CD4-positive, alpha-beta T cell (primary cell): ENCODE results near the gene TFEB. TPM values are rescaled to one million over a fixed set of nuclear protein-coding genes. Genes with fewer than 3 reads are reported as not detected.

Experiments
- ATAC-seq: fragments of 200-7000 bp; cut with Tn5 transposase; one replicate; pipeline ENCODE4 v1.10.0; 2022; ENCODE audit warnings: mild to moderate bottlenecking; ENCODE audit not compliant: poor library complexity
- CTCF ChIA-PET: fragments of 350-600 bp; sonication (Branson Sonifier 250); formaldehyde crosslinking; loops from one replicate; lab custom pipeline; 2021; ENCODE audit warnings: antibody characterized with exemption, inconsistent platforms; lab: Charles Lee
- POLR2A ChIA-PET: fragments of 350-600 bp; sonication (Branson Sonifier 250); formaldehyde crosslinking; loops from one replicate; lab custom pipeline; 2021; ENCODE audit warnings: antibody characterized with exemption, inconsistent platforms; lab: Charles Lee
- DNase-seq, 14 experiments: peaks; one replicate each; pipeline ENCODE4 v3.0.0-alpha.2; 2013 to 2020; ENCODE audit warnings: mixed read lengths in 2 of 14
- H3K27ac ChIP-seq, 2 donors: one replicate each; pipeline versions ENCODE4 v1.5.1 to v1.7.0; 2013; ENCODE audit warnings: low read length in 2 of 2, low read depth in 1 of 2, mild to moderate bottlenecking in 1 of 2
- H3K27me3 ChIP-seq, 2 experiments: 1 replicate in 1 of 2; 2 replicates in 1 of 2; pipeline versions ENCODE4 v1.6.1 to v1.7.0; 2013; ENCODE audit warnings: low read length in 2 of 2, control low read depth in 1 of 2, mild to moderate bottlenecking in 1 of 2, moderate library complexity in 1 of 2; ENCODE audit not compliant: insufficient read depth in 2 of 2, control insufficient read depth in 1 of 2
- H3K36me3 ChIP-seq: one replicate; pipeline ENCODE4 v1.6.1; 2013; ENCODE audit warnings: low read length, control low read depth; ENCODE audit not compliant: insufficient read depth
- H3K4me1 ChIP-seq: one replicate; pipeline ENCODE4 v1.6.1; 2013; ENCODE audit warnings: low read length, control low read depth; ENCODE audit not compliant: insufficient read depth
- H3K4me3 ChIP-seq: one replicate; pipeline ENCODE4 v1.5.1; 2013; ENCODE audit warnings: mild to moderate bottlenecking, low read length, moderate library complexity
- H3K9me3 ChIP-seq, 2 experiments: 1 replicate in 1 of 2; 2 replicates in 1 of 2; pipeline versions ENCODE4 v1.6.1 to v1.7.0; 2013; ENCODE audit warnings: low read length in 2 of 2, mild to moderate bottlenecking in 2 of 2, control low read depth in 1 of 2, moderate library complexity in 1 of 2; ENCODE audit not compliant: control insufficient read depth in 1 of 2, insufficient read depth in 1 of 2
- H3K27ac Mint-ChIP-seq: one replicate; pipeline ENCODE4 v1.8.0; 2020; ENCODE audit warnings: mixed read lengths
- H3K27me3 Mint-ChIP-seq: one replicate; pipeline ENCODE4 v1.8.0; 2021; ENCODE audit warnings: mixed read lengths
- H3K36me3 Mint-ChIP-seq: one replicate; pipeline ENCODE4 v1.8.0; 2021; ENCODE audit warnings: low read depth, mixed read lengths
- H3K4me1 Mint-ChIP-seq: one replicate; pipeline ENCODE4 v1.8.0; 2021; ENCODE audit warnings: low read depth, mixed read lengths
- H3K4me3 Mint-ChIP-seq: one replicate; pipeline ENCODE4 v1.8.0; 2020; ENCODE audit warnings: mild to moderate bottlenecking, mixed read lengths
- H3K9me3 Mint-ChIP-seq: one replicate; pipeline ENCODE4 v1.8.0; 2020; ENCODE audit warnings: mixed read lengths
- CTCF ChIP-seq: fragments of 200-600 bp; IDR thresholded peaks from one replicate; pipeline ENCODE4 v1.8.0; 2022; ENCODE audit warnings: antibody characterized with exemption, mild to moderate bottlenecking
- intact Hi-C, 2 experiments: fragments of 100-400 bp; cut with DNase I in 1 of 2; cut with micrococcal nuclease in 1 of 2; formaldehyde crosslinking; loops; one replicate each; pipeline versions ENCODE4 v1.15.1 to v1.9.0; 2023 to 2025; cut with DNase I, micrococcal nuclease
- total RNA-seq, 174 experiments: library from RNA in 2 of 174; stranded (reverse) in 2 of 174; gene quantifications; one replicate each; pipeline ENCODE4 v1.2.3 and lab custom pipeline; 2021 to 2026

Gene TFEB
- total RNA-seq, 2 experiments from 2014 or later: 23.8 to 24.1 TPM

- no peaks in the 10 kb centered on the region for H3K4me1 Mint-ChIP-seq
- ATAC-seq (no peak), DNase-seq (no peak)
- ChIA-PET CTCF (no interaction called here), POLR2A (no interaction called here)
- Histone ChIP-seq H3K27me3 (peaks cover 6 to 7% of the 10 kb centered on the region in 2 experiments), H3K36me3 (no peaks in the 10 kb centered on the region), H3K4me3 (no peak overlapping the region), H3K27ac (no peak overlapping the region), H3K9me3 (peaks cover 0 to 3% of the 10 kb centered on the region in 2 experiments), H3K4me1 (no peaks in the 10 kb centered on the region)
- no peaks in the 10 kb centered on the region for H3K36me3 Mint-ChIP-seq
- H3K9me3 Mint-ChIP-seq: no peaks in the 10 kb centered on the region
- no peak overlapping the region for H3K4me3 Mint-ChIP-seq
- peaks cover 34% of the 10 kb centered on the region for H3K27me3 Mint-ChIP-seq
- H3K27ac Mint-ChIP-seq: no peak overlapping the region
- intact Hi-C loops: no loop called here
- no peak for TF ChIP-seq CTCF
These were observed 79.3 kb downstream of the TFEB start for GRCh38 chr6:41656002-41656691.

GRCh38 chr6:41655646-41656001, 79.8 kb downstream of the TFEB start:
- Histone ChIP-seq H3K4me1 (no peaks in the 10 kb centered on the region), H3K27me3 (peaks cover 6 to 7% of the 10 kb centered on the region in 2 experiments), H3K27ac (no peak overlapping the region), H3K4me3 (no peak overlapping the region), H3K36me3 (no peaks in the 10 kb centered on the region), H3K9me3 (peaks cover 0 to 3% of the 10 kb centered on the region in 2 experiments)
- H3K9me3 Mint-ChIP-seq: no peaks in the 10 kb centered on the region
- H3K27ac Mint-ChIP-seq: no peak overlapping the region
- H3K4me3 Mint-ChIP-seq: no peak overlapping the region
- H3K4me1 Mint-ChIP-seq: no peaks in the 10 kb centered on the region
- no peak for TF ChIP-seq CTCF
- POLR2A ChIA-PET: no interaction called here
- DNase-seq (no peak), ATAC-seq (no peak)
- no peaks in the 10 kb centered on the region for H3K36me3 Mint-ChIP-seq
- intact Hi-C loops: no loop called here
- peaks cover 31% of the 10 kb centered on the region for H3K27me3 Mint-ChIP-seq
- CTCF ChIA-PET: no interaction called here

- ATAC-seq: no peak
- Mint-ChIP-seq H3K4me3 (no peak overlapping the region), H3K36me3 (no peaks in the 10 kb centered on the region), H3K4me1 (no peaks in the 10 kb centered on the region), H3K27ac (no peak overlapping the region), H3K9me3 (no peaks in the 10 kb centered on the region), H3K27me3 (peaks cover 29% of the 10 kb centered on the region)
- Histone ChIP-seq H3K4me1 (no peaks in the 10 kb centered on the region), H3K27ac (no peak overlapping the region), H3K9me3 (peaks cover 0 to 3% of the 10 kb centered on the region in 2 experiments), H3K4me3 (no peak overlapping the region), H3K36me3 (no peaks in the 10 kb centered on the region), H3K27me3 (peaks cover 5 to 6% of the 10 kb centered on the region in 2 experiments)
- ChIA-PET CTCF (no interaction called here), POLR2A (no interaction called here)
- intact Hi-C loops: no loop called here
- DNase-seq: no peak
- TF ChIP-seq CTCF: no peak
These were observed 80.2 kb downstream of the TFEB start for GRCh38 chr6:41655176-41655575.
